ENCODE data around the gene CDKN2D. TPM values are rescaled to one million over a fixed set of nuclear protein-coding genes. Genes with fewer than 3 reads are reported as not detected.
A peak's percentile ranks its signal among the peaks of the same experiment; 100 is the strongest.

The CDKN2D gene
- total and polyA plus RNA-seq, 2 of the 8 experiments (the other 6 are each of a cell fraction or from before 2014, with no cell fraction given), result 3.0 to 4.0 TPM

DNA sequence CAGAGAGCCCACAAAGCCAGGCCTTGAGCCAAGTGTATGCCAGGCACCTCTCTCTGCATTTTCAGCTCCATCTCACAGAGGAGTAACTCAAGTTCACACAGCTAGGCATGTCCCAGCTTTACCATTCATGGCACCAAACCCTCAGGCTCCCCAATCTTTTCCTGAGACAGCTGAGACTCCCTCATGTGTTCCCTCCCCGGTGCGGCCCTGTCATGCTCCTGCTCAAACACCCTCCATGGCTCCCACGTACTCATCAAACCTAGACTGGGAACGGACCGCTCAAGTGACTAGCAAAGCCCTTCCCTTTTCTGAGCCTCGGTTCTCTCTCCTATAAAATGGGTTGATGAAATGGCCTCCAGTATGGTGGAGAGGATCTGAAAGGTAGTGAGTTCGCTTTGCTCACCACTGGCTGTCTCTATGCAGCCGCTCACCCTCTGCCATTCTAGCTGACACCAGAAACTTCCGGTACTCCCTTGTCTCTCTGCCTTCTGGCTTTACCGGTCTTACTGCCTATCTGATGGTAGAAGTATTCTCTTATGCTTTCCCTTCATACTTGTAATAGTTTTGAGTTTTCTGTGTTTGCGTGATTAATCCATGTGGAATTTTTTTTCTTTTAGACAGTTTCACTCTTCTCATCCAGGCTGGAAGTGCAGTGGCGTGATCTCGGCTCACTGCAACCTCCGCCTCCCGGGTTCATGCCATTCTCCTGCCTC, 48.8 kb upstream of the CDKN2D start:
- Histone ChIP-seq H3K4me3 (ENCODE audit: extremely low read depth in 1 of 4, insufficient read depth in 2 of 4, low read depth in 3 of 4, low read length in 4 of 4) (no peak overlapping the region), H2BK15ac (ENCODE audit: low read length) (no peak overlapping the region), H4K5ac (ENCODE audit: insufficient read length, low read depth, low read length) (no peak overlapping the region), H3K23ac (ENCODE audit: insufficient read length) (no peak overlapping the region), H3K36me3 (ENCODE audit: control insufficient read depth in 2 of 4, insufficient read depth in 4 of 4, low read length in 3 of 4) (no peaks in the 10 kb centered on the region), H3K23me2 (ENCODE audit: low read depth, low read length) (no peaks in the 10 kb centered on the region), H2AK5ac (ENCODE audit: low read depth, low read length) (no peak overlapping the region), H3K9ac (replicated peaks in 1 of 4; ENCODE audit: extremely low read depth in 1 of 4, low read depth in 3 of 4, low read length in 3 of 4) (no peak overlapping the region), H4K8ac (ENCODE audit: extremely low read depth, insufficient read depth, low read length) (no peak overlapping the region), H3K79me1 (ENCODE audit: low read depth, low read length) (peaks cover 10% of the 10 kb centered on the region), H2BK5ac (ENCODE audit: low read depth, low read length) (no peak overlapping the region), H3K4me2 (ENCODE audit: insufficient read depth in 1 of 2, low read depth in 2 of 2, low read length in 2 of 2) (no peak overlapping the region), H3K18ac (ENCODE audit: extremely low read depth, low read length) (no peak overlapping the region), H4K91ac (replicated peaks; ENCODE audit: insufficient read length, low read length) (no peak overlapping the region), H3K4ac (replicated peaks; ENCODE audit: insufficient read length, low read depth, low read length) (no peak overlapping the region), H3K4me1 (replicated peaks in 1 of 4; ENCODE audit: control insufficient read depth in 3 of 4, insufficient read depth in 4 of 4, low read length in 3 of 4) (no peaks in the 10 kb centered on the region), H3K79me2 (ENCODE audit: control insufficient read depth in 1 of 2, insufficient read depth in 2 of 2, low read length in 2 of 2) (no peaks in the 10 kb centered on the region), H3K56ac (replicated peaks; ENCODE audit: insufficient read length, low read depth, low read length) (no peak overlapping the region), H2BK120ac (replicated peaks; ENCODE audit: low read depth, low read length) (no peak overlapping the region), H2AFZ (ENCODE audit: low read length) (no peak overlapping the region), H4K20me1 (replicated peaks in 1 of 2; ENCODE audit: control insufficient read depth in 1 of 2, insufficient read depth in 2 of 2, low read length in 2 of 2) (peaks cover 0 to 2% of the 10 kb centered on the region in 2 experiments), H3K9me3 (ENCODE audit: insufficient read depth in 2 of 2, low read depth in 1 of 2, low read length in 1 of 2) (no peaks in the 10 kb centered on the region), H3K27ac (ENCODE audit: low read depth, low read length) (no peak overlapping the region), H2BK20ac (ENCODE audit: low read length) (no peak overlapping the region), H3K27me3 (replicated peaks in 1 of 4; ENCODE audit: control insufficient read depth in 3 of 4, extremely low read depth in 1 of 4, insufficient read depth in 3 of 4, low read length in 3 of 4) (no peaks in the 10 kb centered on the region), H3K14ac (ENCODE audit: insufficient read length) (no peak overlapping the region), H2BK12ac (ENCODE audit: low read depth, low read length) (no peak overlapping the region)
- 95% methylated on average over 15 of the region's 15 CpGs; no CpG with 5 or more reads in 1 of the 2 experiments for whole genome bisulfite sequencing, 2 experiments (ENCODE audit: extremely low coverage in 1 of 2, insufficient coverage in 1 of 2, insufficient read length in 1 of 2, insufficient replicate concordance in 2 of 2, low coverage in 1 of 2, low lambda C conversion rate in 2 of 2, missing lambda C conversion rate in 1 of 2)
- FAIRE-seq (no peak), DNase-seq (ENCODE audit: low read depth in 1 of 2, low spot score in 2 of 2) (no peak)
- ChIA-PET POLR2A (ENCODE audit: partially characterized antibody) (interaction anchor here (1.2 to 2.1 kb wide), 6 partner anchors 8 to 70 kb away, joined by 3 to 9 read pairs (median 4); partner anchors contain the start of gene SLC44A2), CTCF (ENCODE audit: partially characterized antibody) (interaction anchor here (0.9 to 6.1 kb wide), 4 partner anchors 12 to 37 kb away, joined by 3 to 46 read pairs (median 8); no protein-coding TSS in a partner anchor)
- TF ChIP-seq EP300 (IDR thresholded peaks at IDR 0.05; ENCODE audit: borderline replicate concordance in 1 of 2, low read depth in 2 of 2, low read length in 2 of 2) (no peak), HDAC2 (IDR thresholded peaks at IDR 0.05; ENCODE audit: borderline replicate concordance in 1 of 2, low read depth in 2 of 2, low read length in 2 of 2) (peak in 1 of 2 experiments; percentile 55; a peak in 1 of 4 replicates), ASH2L (IDR thresholded peaks at IDR 0.05; ENCODE audit: low read length) (no peak), KDM1A (IDR thresholded peaks at IDR 0.05; ENCODE audit: borderline replicate concordance, low read length) (peak; percentile 91), HDAC6 (IDR thresholded peaks at IDR 0.05; ENCODE audit: low read depth, low read length) (no peak), TAF7 (optimal IDR thresholded peaks at IDR 0.05; ENCODE audit: borderline replicate concordance, low read depth, low read length) (no peak)

Measured in H1 (cell line).